ENCODE results near the gene NECAB3. TPM values are rescaled to one million over a fixed set of nuclear protein-coding genes. Genes with fewer than 3 reads are reported as not detected.

The NECAB3 gene
- total and polyA plus RNA-seq, 2 donors (not counting 1 experiment from before 2014, with no cell fraction given), result 8.5 to 11.8 TPM

DNA sequence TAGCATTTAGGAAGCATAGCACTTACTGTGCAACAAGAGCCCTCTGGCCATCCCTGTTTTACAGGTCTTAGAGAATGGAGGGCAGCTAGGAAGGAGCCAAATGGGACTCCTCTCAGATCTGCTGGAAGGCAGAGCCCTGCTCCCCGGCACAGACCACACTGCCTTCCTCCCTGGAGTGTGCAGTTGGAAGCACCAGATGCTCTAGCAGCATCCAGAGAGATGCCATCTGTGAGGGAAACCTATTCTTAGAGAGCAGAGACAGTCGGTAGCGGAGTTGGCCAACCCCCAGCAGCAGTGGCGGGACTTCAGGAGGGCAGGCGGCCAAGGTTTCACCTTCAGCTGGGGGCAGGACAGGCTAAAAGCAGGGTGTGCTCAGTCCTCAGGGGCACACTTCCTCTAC lies 28.6 kb upstream of the NECAB3 start:
- intact Hi-C loops (cut with micrococcal nuclease), result no loop called here
- H3K9me3 ChIP-seq (ENCODE audit: control extremely low read depth in 1 of 3, control insufficient read depth in 2 of 3, insufficient read depth in 1 of 3, low read length in 2 of 3), result peaks cover 0 to 19% (median 0%) of the 10 kb centered on the region in 3 donors
- no peak overlapping the region for H2AFZ ChIP-seq (ENCODE audit: insufficient read depth, low read depth, low read length, poor library complexity, severe bottlenecking)
- POLR2A ChIA-PET, result no interaction called here
- H4K20me1 ChIP-seq (ENCODE audit: control insufficient read depth, insufficient read depth, low read length, poor library complexity, severe bottlenecking), result no peaks in the 10 kb centered on the region
- peaks cover 0 to 15% of the 10 kb centered on the region in 2 experiments for H3K36me3 ChIP-seq (replicated peaks in 1 of 2; ENCODE audit: control extremely low read depth in 1 of 2, control insufficient read depth in 1 of 2, extremely low read depth in 1 of 2, insufficient read depth in 2 of 2, low read length in 1 of 2)
- Mint-ChIP-seq H3K4me3 (no peak overlapping the region), H3K27me3 (no peaks in the 10 kb centered on the region), H3K27ac (no peak overlapping the region), H3K4me1 (no peaks in the 10 kb centered on the region), H3K9me3 (ENCODE audit: insufficient read depth) (no peaks in the 10 kb centered on the region)
- CTCF ChIA-PET, result no interaction called here
- DNase-seq (no peak), ATAC-seq (ENCODE audit: low read depth) (no peak)
- no peak overlapping the region for H3K4me3 ChIP-seq (ENCODE audit: control extremely low read depth in 1 of 5, extremely low read depth in 1 of 5, insufficient read depth in 1 of 5, low read depth in 2 of 5, low read length in 4 of 5)
- no peaks in the 10 kb centered on the region for H3K4me1 ChIP-seq (ENCODE audit: control insufficient read depth in 2 of 2, insufficient read depth in 2 of 2, low read length in 2 of 2)
- H3K9ac ChIP-seq (ENCODE audit: low read length), result no peak overlapping the region
- TF ChIP-seq, protein P1, sequence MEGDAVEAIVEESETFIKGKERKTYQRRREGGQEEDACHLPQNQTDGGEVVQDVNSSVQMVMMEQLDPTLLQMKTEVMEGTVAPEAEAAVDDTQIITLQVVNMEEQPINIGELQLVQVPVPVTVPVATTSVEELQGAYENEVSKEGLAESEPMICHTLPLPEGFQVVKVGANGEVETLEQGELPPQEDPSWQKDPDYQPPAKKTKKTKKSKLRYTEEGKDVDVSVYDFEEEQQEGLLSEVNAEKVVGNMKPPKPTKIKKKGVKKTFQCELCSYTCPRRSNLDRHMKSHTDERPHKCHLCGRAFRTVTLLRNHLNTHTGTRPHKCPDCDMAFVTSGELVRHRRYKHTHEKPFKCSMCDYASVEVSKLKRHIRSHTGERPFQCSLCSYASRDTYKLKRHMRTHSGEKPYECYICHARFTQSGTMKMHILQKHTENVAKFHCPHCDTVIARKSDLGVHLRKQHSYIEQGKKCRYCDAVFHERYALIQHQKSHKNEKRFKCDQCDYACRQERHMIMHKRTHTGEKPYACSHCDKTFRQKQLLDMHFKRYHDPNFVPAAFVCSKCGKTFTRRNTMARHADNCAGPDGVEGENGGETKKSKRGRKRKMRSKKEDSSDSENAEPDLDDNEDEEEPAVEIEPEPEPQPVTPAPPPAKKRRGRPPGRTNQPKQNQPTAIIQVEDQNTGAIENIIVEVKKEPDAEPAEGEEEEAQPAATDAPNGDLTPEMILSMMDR (IDR thresholded peaks at IDR 0.05), result no peak
- TF ChIP-seq EZH2 (IDR thresholded peaks at IDR 0.05; ENCODE audit: borderline replicate concordance, insufficient read depth, low read depth, low read length, poor library complexity, severe bottlenecking), result no peak
- no peak overlapping the region for H3K27ac ChIP-seq (ENCODE audit: low read length in 2 of 2)
- H3K79me2 ChIP-seq (ENCODE audit: control insufficient read depth, insufficient read depth, low read length), result no peaks in the 10 kb centered on the region
- H3K27me3 ChIP-seq (replicated peaks in 1 of 4; ENCODE audit: control extremely low read depth in 1 of 4, control insufficient read depth in 3 of 4, insufficient read depth in 4 of 4, low read length in 3 of 4), result no peaks in the 10 kb centered on the region
- 53% methylated on average over 5 of the region's 5 CpGs for WGBS (ENCODE audit: insufficient coverage)
- H3K4me2 ChIP-seq (replicated peaks; ENCODE audit: low read depth, low read length, poor library complexity, severe bottlenecking), result no peak overlapping the region

DNA sequence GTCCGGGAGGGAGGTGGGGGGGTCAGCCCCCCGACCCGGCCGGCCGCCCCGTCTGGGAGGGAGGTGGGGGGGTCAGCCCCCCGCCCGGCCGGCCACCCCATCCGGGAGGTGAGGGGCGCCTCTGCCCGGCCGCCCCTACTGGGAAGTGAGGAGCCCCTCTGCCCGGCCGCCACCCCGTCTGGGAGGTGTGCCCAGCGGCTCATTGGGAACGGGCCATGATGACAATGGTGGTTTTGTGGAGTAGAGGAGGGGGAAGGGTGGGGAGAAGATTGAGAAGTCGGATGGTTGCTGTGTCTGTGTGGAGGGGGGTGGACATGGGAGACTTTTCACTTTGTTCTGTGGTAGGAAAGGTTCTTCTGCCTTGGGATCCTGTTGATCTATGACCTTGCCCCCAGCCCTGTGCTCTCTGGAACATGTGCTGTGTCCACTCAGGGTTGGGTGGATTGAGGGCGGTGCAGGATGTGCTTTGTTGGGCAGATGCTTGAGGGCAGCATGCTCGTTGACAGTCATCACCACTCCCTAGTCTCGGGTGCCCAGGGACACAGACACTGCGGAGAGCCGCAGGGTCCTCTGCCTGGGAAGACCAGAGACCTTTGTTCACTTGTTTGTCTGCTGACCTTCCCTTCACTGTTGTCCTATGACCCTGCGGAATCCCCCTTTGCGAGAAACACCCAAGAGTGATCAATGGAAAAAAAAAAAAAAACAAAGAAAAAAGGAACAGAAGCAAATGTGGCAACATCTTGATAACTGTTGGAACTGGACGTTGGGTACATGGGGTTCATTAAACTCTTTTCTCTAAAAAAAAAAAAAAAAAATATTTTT lies 27.6 kb upstream of the NECAB3 start:
- H3K27ac Mint-ChIP-seq, result no peak overlapping the region
- no peaks in the 10 kb centered on the region for H3K4me1 Mint-ChIP-seq
- no peak overlapping the region for H3K4me3 Mint-ChIP-seq
- ATAC-seq (ENCODE audit: low read depth), result no peak
- POLR2A ChIA-PET, result no interaction called here
- H3K36me3 ChIP-seq (replicated peaks in 1 of 2; ENCODE audit: control extremely low read depth in 1 of 2, control insufficient read depth in 1 of 2, extremely low read depth in 1 of 2, insufficient read depth in 2 of 2, low read length in 1 of 2), result peaks cover 0 to 6% of the 10 kb centered on the region in 2 experiments
- H3K4me3 ChIP-seq (ENCODE audit: control extremely low read depth in 1 of 5, extremely low read depth in 1 of 5, insufficient read depth in 1 of 5, low read depth in 2 of 5, low read length in 4 of 5), result no peak overlapping the region
- intact Hi-C loops (cut with micrococcal nuclease), result no loop called here
- no peaks in the 10 kb centered on the region for H3K27me3 ChIP-seq (replicated peaks in 1 of 4; ENCODE audit: control extremely low read depth in 1 of 4, control insufficient read depth in 3 of 4, insufficient read depth in 4 of 4, low read length in 3 of 4)
- H3K9me3 Mint-ChIP-seq (ENCODE audit: insufficient read depth), result no peaks in the 10 kb centered on the region
- H3K79me2 ChIP-seq (ENCODE audit: control insufficient read depth, insufficient read depth, low read length), result no peaks in the 10 kb centered on the region
- WGBS (ENCODE audit: insufficient coverage), result 97% methylated on average over 10 of the region's 27 CpGs
- no peak overlapping the region for H2AFZ ChIP-seq (ENCODE audit: insufficient read depth, low read depth, low read length, poor library complexity, severe bottlenecking)
- H4K20me1 ChIP-seq (ENCODE audit: control insufficient read depth, insufficient read depth, low read length, poor library complexity, severe bottlenecking), result no peaks in the 10 kb centered on the region
- H3K4me1 ChIP-seq (ENCODE audit: control insufficient read depth in 2 of 2, insufficient read depth in 2 of 2, low read length in 2 of 2), result no peaks in the 10 kb centered on the region
- no peak overlapping the region for H3K4me2 ChIP-seq (replicated peaks; ENCODE audit: low read depth, low read length, poor library complexity, severe bottlenecking)
- peaks cover 0 to 19% (median 0%) of the 10 kb centered on the region in 3 donors for H3K9me3 ChIP-seq (ENCODE audit: control extremely low read depth in 1 of 3, control insufficient read depth in 2 of 3, insufficient read depth in 1 of 3, low read length in 2 of 3)
- no peak overlapping the region for H3K9ac ChIP-seq (ENCODE audit: low read length)
- H3K27me3 Mint-ChIP-seq, result no peaks in the 10 kb centered on the region
- no peak for TF ChIP-seq EZH2 (IDR thresholded peaks at IDR 0.05; ENCODE audit: borderline replicate concordance, insufficient read depth, low read depth, low read length, poor library complexity, severe bottlenecking)
- TF ChIP-seq, protein P1 (IDR thresholded peaks at IDR 0.05), result no peak
- CTCF ChIA-PET, result no interaction called here
- DNase-seq, result no peak
- no peak overlapping the region for H3K27ac ChIP-seq (ENCODE audit: low read length in 2 of 2)

Data from B cell (primary cell).